Natural killer cell treated with Interleukin-12 subunit alpha and Interleukin-12 subunit beta and Interleukin-15 and Interleukin-18, amount 100 ng/mL, for 72 hours (primary cell): ENCODE data around the gene EVA1C. TPM values are rescaled to one million over a fixed set of nuclear protein-coding genes. Genes with fewer than 3 reads are reported as not detected.
A peak's percentile ranks its signal among the peaks of the same experiment; 100 is the strongest.
"Not testable (repeated sequence)": the region's sequence is repeated elsewhere in the genome, so short reads cannot be mapped to it uniquely, and the experiment has no call there.

Experiments
- ATAC-seq, 2 donors: fragments of 150-1000 bp; cut with Tn5 transposase in 1 of 2; sonication (Bioruptor Pico), chemical (Tn5 transposase) in 1 of 2; 2 replicates each; pipeline ENCODE4 v1.10.0; 2021
- DNase-seq: peaks from one replicate; pipeline ENCODE4 v3.0.0; 2022; ENCODE audit warnings: low spot score
- H3K27ac Mint-ChIP-seq, 2 donors: 1 replicate in 1 of 2; 2 replicates in 1 of 2; pipeline ENCODE4 v1.8.0; 2022; ENCODE audit warnings: mixed read lengths in 2 of 2, mild to moderate bottlenecking in 1 of 2, moderate library complexity in 1 of 2
- H3K27me3 Mint-ChIP-seq, 2 donors: 1 replicate in 1 of 2; 2 replicates in 1 of 2; pipeline ENCODE4 v1.8.0; 2022; ENCODE audit warnings: mixed read lengths in 2 of 2
- H3K36me3 Mint-ChIP-seq: one replicate; pipeline ENCODE4 v1.8.0; 2022; ENCODE audit warnings: mixed read lengths
- H3K4me1 Mint-ChIP-seq, 2 donors: 1 replicate in 1 of 2; 2 replicates in 1 of 2; pipeline ENCODE4 v1.8.0; 2022; ENCODE audit warnings: low read depth in 2 of 2, mixed read lengths in 2 of 2, mild to moderate bottlenecking in 1 of 2
- H3K4me3 Mint-ChIP-seq: one replicate; pipeline ENCODE4 v1.8.0; 2022; ENCODE audit warnings: mixed read lengths
- H3K9me3 Mint-ChIP-seq: 2 replicates; pipeline ENCODE4 v1.8.0; 2022; ENCODE audit warnings: mixed read lengths
- total RNA-seq, 2 donors: library from RNA; stranded (reverse); gene quantifications; one replicate each; pipeline ENCODE4 v1.2.3, GENCODE V29; 2022

Gene EVA1C
- total RNA-seq, 2 donors from 2014 or later = 1.2 to 4.7 TPM

DNA sequence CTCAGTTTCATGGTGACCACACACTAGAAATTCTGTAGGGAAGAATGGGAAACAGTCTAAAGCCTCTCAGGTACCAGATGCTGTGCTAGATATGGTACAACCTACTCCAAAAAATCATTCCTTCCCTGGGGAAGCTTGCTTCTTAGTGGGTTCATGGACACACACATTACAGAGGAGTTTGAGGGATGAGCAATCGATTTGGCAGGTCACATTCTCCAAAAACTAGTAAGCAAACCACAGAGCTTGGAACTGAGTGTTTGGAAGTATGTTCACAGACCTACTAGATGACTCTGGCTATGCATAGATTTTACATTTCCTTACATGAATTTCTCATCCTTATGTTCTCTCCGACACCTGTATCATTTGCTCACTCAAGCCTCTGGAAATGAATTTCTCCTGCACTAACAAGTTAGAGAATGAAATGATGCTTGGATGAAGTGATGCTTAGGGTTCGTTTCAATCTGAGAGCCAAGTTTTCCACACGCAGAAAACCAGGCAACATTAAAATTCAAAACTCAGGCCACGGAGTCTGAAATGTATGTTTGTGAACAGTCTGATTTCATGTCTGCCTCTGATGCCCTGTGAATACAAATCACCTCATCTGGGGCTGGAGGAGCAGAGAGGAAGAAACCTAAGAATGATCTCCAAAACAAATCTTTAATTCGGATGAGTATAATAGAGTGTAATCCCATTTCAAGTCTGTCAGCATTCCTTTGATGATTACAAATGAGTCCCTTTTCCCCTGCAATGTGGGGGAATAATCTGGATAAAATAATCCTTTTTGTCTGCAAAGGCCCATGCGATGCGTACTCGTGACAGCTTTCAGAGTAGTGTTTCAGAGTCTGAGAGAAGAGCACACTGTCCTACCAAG is 11.0 kb downstream of the EVA1C start:
- H3K27ac Mint-ChIP-seq = no peak overlapping the region
- no peaks in the 10 kb centered on the region for H3K9me3 Mint-ChIP-seq
- no peak for DNase-seq

DNA sequence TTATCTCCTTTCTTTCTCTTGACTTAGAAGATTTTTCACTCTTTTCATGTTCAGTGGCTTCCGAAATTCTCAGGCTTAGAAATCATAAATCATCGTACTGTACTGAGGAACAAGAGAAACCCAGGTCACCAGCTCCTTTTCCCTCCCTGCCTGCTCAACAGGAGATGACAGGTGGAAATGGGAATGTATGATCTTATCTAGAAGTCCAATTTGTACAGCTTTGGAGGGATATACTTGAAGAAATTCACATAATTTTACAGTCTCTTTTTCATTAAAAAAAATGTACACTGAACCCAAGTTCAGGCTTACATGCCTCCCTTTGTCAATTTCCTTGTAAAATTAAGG is 11.7 kb downstream of the EVA1C start:
- no peak for ATAC-seq
- DNase-seq = no peak
- Mint-ChIP-seq H3K9me3 (no peaks in the 10 kb centered on the region), H3K27me3 (no peaks in the 10 kb centered on the region), H3K36me3 (no peaks in the 10 kb centered on the region), H3K27ac (no peak overlapping the region), H3K4me3 (no peak overlapping the region), H3K4me1 (peaks cover 0 to 2% of the 10 kb centered on the region in 2 donors)

More for the DNA sequence above, 11.0 kb downstream of the EVA1C start:
- H3K36me3 Mint-ChIP-seq = no peaks in the 10 kb centered on the region
- ATAC-seq = no peak
- H3K4me1 Mint-ChIP-seq = peaks cover 0 to 2% of the 10 kb centered on the region in 2 donors
- H3K27me3 Mint-ChIP-seq = no peaks in the 10 kb centered on the region
- H3K4me3 Mint-ChIP-seq = no peak overlapping the region

DNA sequence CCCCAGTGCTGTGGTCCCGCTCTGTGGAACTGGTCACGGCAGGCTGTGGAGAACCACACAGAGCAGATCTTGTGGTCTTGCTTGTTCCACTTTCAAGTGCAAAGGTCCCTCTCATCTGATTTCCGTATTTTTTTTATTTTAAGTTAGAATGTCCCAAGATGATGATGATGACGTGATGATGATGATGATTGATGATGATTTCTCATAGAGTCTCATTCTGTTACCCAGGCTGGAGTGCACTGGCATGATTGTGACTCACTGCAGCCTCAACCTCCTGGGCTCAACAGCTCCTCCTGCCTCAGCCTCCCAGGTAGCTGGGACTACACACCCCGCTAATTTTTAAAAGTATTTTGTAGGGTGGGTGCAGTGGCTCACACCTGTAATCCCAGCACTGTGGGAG is 12.2 kb downstream of the EVA1C start:
- no peaks in the 10 kb centered on the region for H3K27me3 Mint-ChIP-seq
- DNase-seq (no peak), ATAC-seq (no peak)
- no peaks in the 10 kb centered on the region for H3K36me3 Mint-ChIP-seq
- H3K27ac Mint-ChIP-seq = no peak overlapping the region
- no peaks in the 10 kb centered on the region for H3K9me3 Mint-ChIP-seq
- H3K4me1 Mint-ChIP-seq = peaks cover 0 to 2% of the 10 kb centered on the region in 2 donors
- H3K4me3 Mint-ChIP-seq = no peak overlapping the region

DNA sequence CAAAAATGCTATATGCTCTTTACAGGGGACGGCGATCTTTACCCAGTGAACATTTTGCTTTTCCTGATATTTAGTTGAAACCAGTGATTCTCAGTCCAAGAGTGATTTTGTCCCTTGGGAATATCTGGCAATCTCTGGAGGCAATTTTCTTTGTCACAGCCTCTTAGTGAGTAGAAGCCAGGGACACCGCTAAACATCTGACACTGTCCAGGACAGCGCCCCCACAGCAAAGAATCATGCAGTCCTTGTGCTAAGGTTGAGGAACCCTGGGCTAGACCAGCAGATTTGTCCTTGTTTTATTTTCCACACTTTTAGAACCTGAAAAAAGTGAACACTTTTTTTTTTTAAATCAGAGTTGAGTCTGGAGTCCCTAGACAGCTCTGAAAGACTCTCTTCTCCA is 13.1 kb downstream of the EVA1C start:
- Mint-ChIP-seq H3K4me1 (peaks cover 0 to 2% of the 10 kb centered on the region in 2 donors), H3K9me3 (no peaks in the 10 kb centered on the region), H3K36me3 (no peaks in the 10 kb centered on the region), H3K27me3 (no peaks in the 10 kb centered on the region), H3K27ac (no peak overlapping the region), H3K4me3 (no peak overlapping the region)
- DNase-seq (no peak), ATAC-seq (no peak)

DNA sequence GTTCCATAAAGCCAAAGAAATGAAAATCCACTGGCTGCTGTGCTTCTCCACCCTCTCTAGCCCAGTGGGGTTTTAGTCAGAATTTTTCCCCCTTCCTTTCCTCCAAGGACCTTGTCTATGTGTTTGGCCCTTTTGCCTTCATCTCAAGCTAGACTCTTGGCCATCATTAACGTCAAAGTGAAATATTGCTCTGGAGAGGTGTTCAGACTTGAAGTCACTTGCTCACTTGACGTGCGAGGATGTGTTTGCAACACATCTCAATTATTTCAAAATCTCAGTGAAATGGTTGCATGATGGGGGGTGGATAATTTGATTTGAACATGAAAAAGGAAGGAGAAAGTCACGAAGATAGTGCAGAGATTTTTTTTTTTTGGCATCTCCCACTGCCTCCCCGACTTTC is 13.6 kb downstream of the EVA1C start:
- Mint-ChIP-seq H3K27ac (peak overlapping the region in 1 of 2 donors; percentile 27), H3K27me3 (no peaks in the 10 kb centered on the region), H3K36me3 (no peaks in the 10 kb centered on the region), H3K4me1 (peaks cover 0 to 2% of the 10 kb centered on the region in 2 donors), H3K4me3 (no peak overlapping the region), H3K9me3 (no peaks in the 10 kb centered on the region)
- ATAC-seq = no peak
- no peak for DNase-seq

DNA sequence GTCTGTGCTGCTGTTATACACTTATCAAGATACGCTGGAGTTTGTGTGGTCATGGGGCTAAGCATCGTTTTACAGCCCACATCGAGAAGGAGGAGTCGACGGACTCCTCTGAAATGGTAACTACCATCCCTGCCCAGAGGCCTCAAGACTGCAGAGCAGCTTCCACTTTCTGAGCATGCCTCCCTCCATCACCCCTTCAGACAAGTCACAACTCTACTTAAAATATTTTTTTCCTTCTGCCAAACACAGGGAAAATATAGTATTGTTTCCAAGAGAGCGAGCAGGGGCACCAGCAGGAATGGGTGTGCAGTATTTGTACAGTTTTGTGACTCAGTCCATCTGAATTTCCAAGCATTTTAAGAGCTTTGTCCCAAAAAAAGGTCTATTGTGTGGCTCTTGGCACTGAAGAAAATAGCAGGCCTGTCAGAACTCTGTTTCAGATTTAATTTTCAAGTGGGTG is 14.1 kb downstream of the EVA1C start:
- ATAC-seq (no peak), DNase-seq (no peak)
- no peaks in the 10 kb centered on the region for H3K27me3 Mint-ChIP-seq
- H3K27ac Mint-ChIP-seq = peak overlapping the region in 1 of 2 donors; percentile 27
- H3K4me1 Mint-ChIP-seq = peaks cover 0 to 2% of the 10 kb centered on the region in 2 donors
- H3K4me3 Mint-ChIP-seq = no peak overlapping the region
- no peaks in the 10 kb centered on the region for H3K9me3 Mint-ChIP-seq
- no peaks in the 10 kb centered on the region for H3K36me3 Mint-ChIP-seq

DNA sequence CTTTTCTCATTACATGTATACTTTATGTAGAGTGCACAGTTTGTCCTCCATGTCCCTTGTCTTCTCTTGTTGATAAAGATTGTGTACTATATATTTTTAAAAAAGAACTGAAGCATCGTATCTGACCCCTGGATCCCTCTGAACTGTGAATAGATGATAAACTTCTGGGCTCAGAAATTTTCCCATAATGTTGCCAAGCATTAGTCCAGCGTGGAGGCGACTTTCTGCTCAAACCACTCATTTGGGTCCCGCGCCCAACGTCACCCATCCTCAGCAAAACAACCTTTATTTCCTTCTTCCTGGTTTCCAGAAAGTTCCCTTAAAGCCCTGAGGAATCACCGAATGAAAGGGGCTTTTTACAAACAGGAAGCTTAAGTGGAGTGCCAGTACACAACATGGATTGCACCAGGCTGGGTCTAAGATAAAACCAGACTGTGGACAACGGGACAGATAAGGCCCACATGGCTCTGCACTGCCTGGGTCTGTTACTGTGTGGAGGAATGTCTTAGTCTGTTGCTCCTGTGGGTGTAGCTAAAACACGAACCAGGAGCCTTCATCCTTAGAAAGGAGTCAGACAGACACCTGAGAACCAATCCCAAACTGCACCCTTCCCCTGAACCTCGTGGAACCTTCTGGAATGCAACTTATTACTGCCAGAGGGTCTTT is 15.6 kb downstream of the EVA1C start:
- no peak for DNase-seq
- no peak for ATAC-seq
- Mint-ChIP-seq H3K27me3 (no peaks in the 10 kb centered on the region), H3K36me3 (no peaks in the 10 kb centered on the region), H3K9me3 (no peaks in the 10 kb centered on the region), H3K27ac (no peak overlapping the region), H3K4me1 (peaks cover 0 to 10% of the 10 kb centered on the region in 2 donors), H3K4me3 (no peak overlapping the region)

DNA sequence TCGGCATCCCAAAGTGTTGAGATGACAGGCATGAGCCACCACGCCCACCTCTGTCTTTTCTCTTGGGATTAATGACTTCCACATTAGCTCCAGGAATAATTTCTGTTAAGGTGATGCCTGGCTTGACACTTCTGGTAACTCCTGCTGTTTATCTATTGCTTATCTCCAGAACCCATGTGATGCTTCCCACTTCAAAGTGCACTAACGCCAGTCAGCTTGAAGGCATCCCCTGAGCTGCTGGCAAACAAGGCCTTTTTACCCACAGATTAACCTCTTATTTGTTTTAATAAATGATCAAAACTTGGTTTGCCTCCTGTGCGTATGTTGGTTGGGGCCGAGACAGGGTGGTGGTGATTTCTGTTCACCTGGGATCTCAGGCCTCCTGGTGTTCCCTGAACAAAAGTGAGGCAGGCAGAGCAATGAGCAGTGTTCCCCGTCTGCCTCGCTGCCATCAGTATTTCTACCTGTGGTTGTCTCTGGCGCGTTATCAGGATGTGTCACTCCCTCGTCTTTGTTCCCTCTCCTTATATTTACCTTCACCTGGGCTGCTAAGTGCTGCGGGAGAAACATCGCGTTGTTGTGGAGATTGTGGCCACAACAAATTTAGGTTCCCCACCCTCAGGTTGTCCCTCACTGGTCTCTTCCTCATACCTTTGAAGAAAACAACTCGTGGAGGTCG is 20.6 kb downstream of the EVA1C start:
- H3K27me3 Mint-ChIP-seq, H3K9me3 Mint-ChIP-seq, H3K4me3 Mint-ChIP-seq, ATAC-seq, H3K36me3 Mint-ChIP-seq, DNase-seq, H3K27ac Mint-ChIP-seq: not testable (repeated sequence)
- peaks cover 0 to 25% of the 10 kb centered on the region in 2 donors for H3K4me1 Mint-ChIP-seq

DNA sequence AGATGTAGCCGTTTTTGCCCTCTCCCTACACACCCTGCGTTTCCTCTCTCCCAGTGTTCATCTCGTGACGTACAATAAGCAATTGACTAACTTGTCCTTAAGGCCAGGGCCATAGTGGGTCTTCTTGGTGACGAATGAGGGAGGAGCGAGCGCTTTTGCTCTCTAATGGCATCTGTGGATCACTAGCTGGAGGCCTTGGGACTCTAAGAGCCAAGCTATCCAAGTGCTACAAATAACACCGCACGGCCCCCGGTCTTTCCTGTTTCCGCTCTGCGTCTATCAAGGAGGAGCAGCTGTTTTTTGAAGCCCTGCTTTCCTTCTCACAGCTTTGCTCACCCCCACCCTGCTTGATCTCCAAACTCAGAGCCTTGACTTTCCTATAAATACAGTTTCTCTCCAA is 25.2 kb downstream of the EVA1C start:
- peaks cover 0 to 19% of the 10 kb centered on the region in 2 donors for H3K4me1 Mint-ChIP-seq
- H3K4me3 Mint-ChIP-seq = no peak overlapping the region

DNA sequence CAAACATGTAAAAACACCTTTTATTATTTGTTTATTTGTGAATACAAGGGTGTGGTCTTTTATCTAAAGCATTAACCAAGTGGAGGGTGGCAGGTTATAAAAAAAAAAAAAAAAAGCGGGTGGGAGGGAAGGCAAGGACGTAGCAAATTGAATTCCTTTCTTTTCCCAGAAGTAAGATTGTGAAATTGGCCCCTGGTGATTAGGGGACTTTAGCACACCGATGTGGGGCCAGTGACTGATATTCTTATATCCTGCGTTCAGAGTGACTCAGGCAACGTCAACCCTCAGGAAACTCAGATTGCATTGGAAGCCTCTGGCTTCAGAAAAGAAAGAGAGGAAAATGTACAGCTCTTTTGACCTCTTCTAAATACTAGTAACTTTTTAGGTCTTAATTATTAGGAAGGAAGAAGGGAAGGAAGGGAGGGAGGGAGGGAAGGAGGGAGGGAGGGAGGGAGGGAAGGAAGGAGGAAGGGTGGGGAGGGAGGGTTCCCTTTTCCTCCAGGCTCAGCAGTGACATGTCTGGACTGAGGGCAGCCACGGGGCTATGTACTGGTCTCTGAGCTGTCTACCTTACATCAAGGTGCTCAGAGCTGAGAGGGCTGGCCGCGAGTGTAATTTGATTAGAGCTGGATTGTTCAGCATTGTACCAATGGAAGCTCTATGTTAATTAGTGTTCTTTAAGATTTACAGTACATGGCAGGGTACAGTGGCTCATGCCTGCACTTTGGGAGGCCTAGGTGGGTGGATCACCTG is 30.2 kb downstream of the EVA1C start:
- Mint-ChIP-seq H3K9me3 (peaks cover 4% of the 10 kb centered on the region), H3K36me3 (peaks cover 7% of the 10 kb centered on the region), H3K4me3 (no peak overlapping the region), H3K27ac (no peak overlapping the region), H3K27me3 (no peaks in the 10 kb centered on the region), H3K4me1 (peaks cover 0 to 11% of the 10 kb centered on the region in 2 donors)
- DNase-seq (no peak), ATAC-seq (no peak)

More for the DNA sequence above, 25.2 kb downstream of the EVA1C start:
- no peak for ATAC-seq
- DNase-seq = no peak
- Mint-ChIP-seq H3K9me3 (no peaks in the 10 kb centered on the region), H3K36me3 (no peaks in the 10 kb centered on the region), H3K27me3 (no peaks in the 10 kb centered on the region), H3K27ac (peak overlapping the region in 1 of 2 donors; percentile 18)

DNA sequence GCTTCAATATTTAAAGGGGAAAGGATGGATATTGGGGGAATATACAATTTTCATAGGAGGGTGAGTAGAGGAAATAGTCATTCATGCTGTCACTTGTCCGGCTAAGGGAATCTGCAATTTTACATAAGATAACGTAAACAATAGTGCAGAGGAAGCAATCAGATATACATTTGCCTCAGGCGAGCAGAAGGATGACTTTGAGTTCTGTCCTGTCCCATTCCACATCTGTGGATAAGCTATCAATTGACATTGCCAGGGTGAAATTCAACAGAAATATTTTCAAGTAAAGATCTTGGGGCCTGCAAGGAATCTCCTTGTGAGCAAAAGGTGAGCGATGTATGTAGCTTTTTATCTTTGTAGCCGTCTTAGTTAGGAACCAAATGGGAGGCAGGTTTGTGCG is 32.6 kb downstream of the EVA1C start:
- Mint-ChIP-seq H3K27me3 (no peaks in the 10 kb centered on the region), H3K27ac (no peak overlapping the region), H3K4me1 (peaks cover 0 to 7% of the 10 kb centered on the region in 2 donors), H3K36me3 (peaks cover 7% of the 10 kb centered on the region), H3K4me3 (no peak overlapping the region), H3K9me3 (peaks cover 4% of the 10 kb centered on the region)
- no peak for ATAC-seq
- DNase-seq = no peak

DNA sequence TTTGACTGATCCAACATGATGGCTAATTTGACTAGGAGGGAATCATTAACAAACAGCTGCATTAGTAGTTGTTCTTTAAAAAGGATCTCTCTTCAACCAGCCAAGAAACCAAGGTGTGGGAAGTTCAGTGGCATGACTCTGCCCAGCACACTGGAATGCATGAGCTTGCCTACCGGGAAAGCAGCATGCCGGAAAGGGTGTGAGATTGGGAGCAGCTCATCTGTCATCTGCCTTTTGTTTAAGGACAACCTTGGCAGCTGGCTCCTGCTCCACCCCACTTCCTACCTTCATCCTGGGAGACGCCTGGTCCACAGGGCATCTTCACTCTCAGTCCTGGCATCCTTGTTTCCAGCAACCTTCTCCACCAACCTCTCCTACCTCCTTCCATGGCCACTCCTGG is 33.9 kb downstream of the EVA1C start:
- H3K27ac Mint-ChIP-seq, H3K36me3 Mint-ChIP-seq, DNase-seq, H3K9me3 Mint-ChIP-seq, ATAC-seq, H3K4me1 Mint-ChIP-seq, H3K27me3 Mint-ChIP-seq, H3K4me3 Mint-ChIP-seq: not testable (repeated sequence)

DNA sequence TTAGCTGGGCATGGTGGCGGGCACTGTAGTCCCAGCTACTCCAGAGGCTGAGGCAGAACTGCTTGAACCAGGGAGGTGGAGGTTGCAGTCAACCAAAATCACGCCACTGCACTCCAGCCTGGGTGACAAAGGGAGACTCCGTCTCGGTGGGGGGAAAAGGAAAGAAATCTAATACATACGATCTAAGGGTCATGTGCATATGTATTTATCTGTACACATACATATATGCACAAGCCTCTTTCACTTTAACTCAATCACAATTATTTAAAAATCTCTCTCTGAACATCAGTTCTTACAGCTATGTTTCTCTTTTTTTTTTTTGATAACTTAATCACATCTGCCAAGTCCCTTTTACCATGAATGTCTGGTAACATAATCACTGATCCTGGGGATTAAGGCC is 34.7 kb downstream of the EVA1C start:
- H3K27ac Mint-ChIP-seq = no peak overlapping the region
- H3K27me3 Mint-ChIP-seq = no peaks in the 10 kb centered on the region
- peaks cover 7% of the 10 kb centered on the region for H3K36me3 Mint-ChIP-seq
- DNase-seq = no peak
- peaks cover 0 to 7% of the 10 kb centered on the region in 2 donors for H3K4me1 Mint-ChIP-seq
- H3K4me3 Mint-ChIP-seq = no peak overlapping the region
- H3K9me3 Mint-ChIP-seq = peaks cover 4% of the 10 kb centered on the region
- no peak for ATAC-seq
